Fibroblast of mammary gland (primary cell): ENCODE measurements around the gene ASB16.
"Not testable (repeated sequence)": the region's sequence is repeated elsewhere in the genome, so short reads cannot be mapped to it uniquely, and the experiment has no call there.

Source experiments
- DNase-seq: peaks from one replicate; pipeline ENCODE4 v3.0.0-alpha.2; 2010; ENCODE audit warnings: low read depth
- H3K4me3 ChIP-seq: 2 replicates; pipeline ENCODE4 v1.5.1; 2011; ENCODE audit warnings: low read depth, mild to moderate bottlenecking, low read length, moderate library complexity; ENCODE audit not compliant: control insufficient read depth
- TF ChIP-seq, protein P1 (sequence below): conservative IDR thresholded peaks from 2 replicates; pipeline ENCODE4 v1.5.1; 2011; ENCODE audit warnings: low read depth, low read length, inconsistent platforms; ENCODE audit not compliant: control insufficient read depth, insufficient read depth

The ASB16 gene

DNA sequence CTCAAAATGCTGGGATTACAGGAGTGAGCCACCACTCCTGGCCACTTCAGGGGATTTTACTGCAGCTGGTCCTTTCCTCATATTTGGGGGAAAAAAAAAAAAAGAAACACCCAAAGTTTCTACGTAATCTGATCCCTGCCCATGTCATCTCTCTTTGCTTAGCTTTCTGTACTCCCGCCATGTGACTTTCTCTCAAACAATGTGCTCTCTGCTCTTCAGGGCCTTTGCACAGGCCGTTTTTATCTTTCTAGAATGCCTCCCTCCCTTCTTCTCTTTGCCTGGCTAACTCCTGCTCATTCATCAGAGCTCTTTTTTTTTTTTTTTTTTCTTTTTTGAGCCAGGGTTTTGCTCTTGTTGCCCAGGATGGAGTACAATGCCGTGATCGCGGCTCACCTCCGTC is 42.1 kb upstream of the ASB16 start:
- H3K4me3 ChIP-seq = no peak overlapping the region
- DNase-seq = no peak
- TF ChIP-seq, protein P1, sequence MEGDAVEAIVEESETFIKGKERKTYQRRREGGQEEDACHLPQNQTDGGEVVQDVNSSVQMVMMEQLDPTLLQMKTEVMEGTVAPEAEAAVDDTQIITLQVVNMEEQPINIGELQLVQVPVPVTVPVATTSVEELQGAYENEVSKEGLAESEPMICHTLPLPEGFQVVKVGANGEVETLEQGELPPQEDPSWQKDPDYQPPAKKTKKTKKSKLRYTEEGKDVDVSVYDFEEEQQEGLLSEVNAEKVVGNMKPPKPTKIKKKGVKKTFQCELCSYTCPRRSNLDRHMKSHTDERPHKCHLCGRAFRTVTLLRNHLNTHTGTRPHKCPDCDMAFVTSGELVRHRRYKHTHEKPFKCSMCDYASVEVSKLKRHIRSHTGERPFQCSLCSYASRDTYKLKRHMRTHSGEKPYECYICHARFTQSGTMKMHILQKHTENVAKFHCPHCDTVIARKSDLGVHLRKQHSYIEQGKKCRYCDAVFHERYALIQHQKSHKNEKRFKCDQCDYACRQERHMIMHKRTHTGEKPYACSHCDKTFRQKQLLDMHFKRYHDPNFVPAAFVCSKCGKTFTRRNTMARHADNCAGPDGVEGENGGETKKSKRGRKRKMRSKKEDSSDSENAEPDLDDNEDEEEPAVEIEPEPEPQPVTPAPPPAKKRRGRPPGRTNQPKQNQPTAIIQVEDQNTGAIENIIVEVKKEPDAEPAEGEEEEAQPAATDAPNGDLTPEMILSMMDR = no peak

DNA sequence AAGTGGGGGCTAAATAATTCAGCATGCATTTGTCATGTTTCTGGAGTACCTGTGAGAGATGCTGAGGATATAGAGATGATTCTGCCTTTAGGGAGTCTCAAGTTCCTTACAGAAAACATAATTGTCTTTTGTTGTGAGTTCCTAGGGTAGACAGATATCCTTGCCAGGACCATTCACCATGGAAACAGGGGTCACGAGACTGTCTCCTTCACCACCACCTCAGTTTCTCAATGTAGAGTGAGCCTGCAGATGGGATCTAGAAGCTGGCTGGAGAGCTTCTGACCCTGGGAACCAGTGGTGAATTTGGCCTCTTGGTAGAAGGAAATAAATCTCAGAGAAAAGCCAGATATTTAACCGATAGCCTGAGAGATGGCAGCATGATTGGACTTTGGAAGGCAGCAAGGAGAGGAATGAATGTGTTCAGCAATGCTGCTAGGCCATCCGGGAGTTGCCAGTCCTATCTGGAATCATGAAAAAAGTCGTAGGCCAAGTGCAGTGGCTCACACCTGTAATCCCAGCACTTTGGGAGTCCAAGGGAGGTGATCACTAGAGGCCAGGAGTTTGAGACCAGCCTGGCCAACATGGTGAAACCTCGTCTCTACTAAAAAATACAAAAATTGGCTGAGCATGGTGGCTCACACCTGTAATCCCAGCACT is 39.7 kb upstream of the ASB16 start:
- DNase-seq = no peak
- no peak overlapping the region for H3K4me3 ChIP-seq
- TF ChIP-seq, protein P1 = no peak

- not testable (repeated sequence) for H3K4me3 ChIP-seq, DNase-seq
Observed at GRCh38 chr17:44131372-44131771, 39.1 kb upstream of the ASB16 start.

DNA sequence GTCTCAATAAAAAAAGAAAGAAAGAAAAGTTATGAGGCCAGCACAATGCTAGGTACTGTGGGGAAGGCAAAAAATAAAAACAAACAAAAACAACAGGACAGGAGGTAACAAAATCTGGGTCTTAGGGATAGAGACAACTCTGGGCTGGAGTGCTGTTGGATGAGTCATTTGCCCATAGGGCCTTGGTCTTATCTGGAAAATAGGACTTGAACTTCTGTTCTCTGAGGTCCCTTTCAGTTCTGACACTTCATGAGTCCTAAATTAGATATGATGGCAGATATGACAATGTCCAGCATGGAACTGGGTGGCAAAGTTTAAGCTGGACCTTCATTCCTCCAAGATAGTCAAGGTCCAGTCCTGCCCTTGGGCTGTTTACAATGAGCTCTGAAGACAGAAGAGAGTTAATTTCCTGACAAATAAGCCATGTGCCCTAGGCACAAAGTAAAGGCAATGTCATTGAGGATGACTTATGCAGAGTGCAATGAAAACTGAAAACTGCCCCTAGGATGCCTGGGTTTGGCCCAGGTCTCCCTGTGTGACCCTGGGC is 38.2 kb upstream of the ASB16 start:
- TF ChIP-seq, protein P1 = no peak
- DNase-seq = no peak
- H3K4me3 ChIP-seq = no peak overlapping the region

GRCh38 chr17:44133918-44134476 is 36.5 kb upstream of the ASB16 start:
- no peak overlapping the region for H3K4me3 ChIP-seq
- TF ChIP-seq, protein P1 = no peak
- no peak for DNase-seq

DNA sequence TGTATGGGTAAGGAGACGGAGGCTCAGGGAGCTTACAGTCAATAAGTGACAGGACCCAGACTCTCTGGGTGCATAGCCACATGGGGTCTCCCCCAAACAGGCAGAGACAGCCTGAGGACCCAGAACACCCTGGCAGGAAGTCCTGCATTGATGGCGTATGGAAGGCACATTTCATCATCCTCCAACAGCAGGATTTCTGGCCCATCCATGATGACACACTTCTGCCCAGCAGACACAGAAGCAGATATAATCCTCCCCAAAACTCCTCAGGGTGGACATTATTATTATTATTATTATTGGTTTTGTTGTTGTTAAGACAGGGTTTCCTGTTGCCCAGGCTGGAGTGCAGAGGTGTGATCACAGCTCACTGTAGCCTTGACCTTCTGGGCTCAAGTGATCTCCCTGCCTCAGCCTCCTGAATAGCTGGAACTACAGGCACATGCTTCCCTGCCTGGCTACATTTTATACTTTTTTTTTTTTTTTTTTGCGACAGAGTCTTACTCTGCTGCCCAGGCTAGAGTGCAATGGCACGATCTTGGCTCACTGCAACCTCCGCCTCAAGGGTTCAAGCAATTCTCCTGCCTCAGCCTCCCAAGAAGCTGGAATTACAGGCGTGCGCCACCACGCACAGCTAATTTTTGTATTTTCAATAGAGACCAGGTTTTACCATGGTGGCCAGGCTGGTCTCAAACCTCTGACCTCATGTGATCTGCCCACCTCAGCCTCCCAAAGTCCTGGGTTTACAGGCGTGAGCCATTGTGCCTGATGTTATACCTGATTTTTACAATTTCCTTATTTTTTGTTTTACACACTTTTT is 35.5 kb upstream of the ASB16 start:
- TF ChIP-seq, protein P1 = no peak
- no peak overlapping the region for H3K4me3 ChIP-seq
- peak; percentile 20 for DNase-seq
